HEK293 (cell line): Measurements from ENCODE around the gene NIPAL3.

Source experiments
- CTCF ChIP-seq: fragments of 450-650 bp; formaldehyde crosslinking; IDR thresholded peaks from 2 replicates; pipeline ENCODE4 v1.5.1; 2016; ENCODE audit warnings: missing biosample characterization, missing genetic modification characterization
- GFI1B ChIP-seq: fragments of 450-650 bp; formaldehyde crosslinking; IDR thresholded peaks from 2 replicates; pipeline ENCODE4 v1.5.1; 2016; ENCODE audit warnings: missing biosample characterization, missing genetic modification characterization
- GLI2 ChIP-seq: fragments of 450-650 bp; formaldehyde crosslinking; IDR thresholded peaks from 2 replicates; pipeline ENCODE4; 2017; ENCODE audit warnings: missing biosample characterization, missing genetic modification characterization, low read depth, borderline replicate concordance
- HIC1 ChIP-seq: fragments of 450-650 bp; formaldehyde crosslinking; IDR thresholded peaks from 2 replicates; pipeline ENCODE4 v1.5.1; 2016; ENCODE audit warnings: missing biosample characterization, missing genetic modification characterization
- HOXC10 ChIP-seq: sonication (generic); formaldehyde crosslinking; IDR thresholded peaks from 2 replicates; pipeline ENCODE4 v1.8.1; 2023; ENCODE audit warnings: mild to moderate bottlenecking, missing genetic modification reagents
- KLF8 ChIP-seq: fragments of 450-650 bp; formaldehyde crosslinking; IDR thresholded peaks from 2 replicates; pipeline ENCODE4 v1.5.1; 2016; ENCODE audit warnings: missing biosample characterization, missing genetic modification characterization
- MYNN ChIP-seq: fragments of 450-650 bp; formaldehyde crosslinking; IDR thresholded peaks from 2 replicates; pipeline ENCODE4 v1.5.1; 2016; ENCODE audit warnings: missing biosample characterization, missing genetic modification characterization, borderline replicate concordance
- PRDM2 ChIP-seq: fragments of 450-650 bp; formaldehyde crosslinking; IDR thresholded peaks from 2 replicates; pipeline ENCODE4 v1.5.1; 2016; ENCODE audit warnings: missing biosample characterization, missing genetic modification characterization, borderline replicate concordance
- RBAK ChIP-seq: fragments of 450-650 bp; formaldehyde crosslinking; IDR thresholded peaks from 2 replicates; pipeline ENCODE4 v1.5.1; 2016; ENCODE audit warnings: missing biosample characterization, missing genetic modification characterization
- SALL2 ChIP-seq: fragments of 450-650 bp; formaldehyde crosslinking; IDR thresholded peaks from 2 replicates; pipeline ENCODE4 v1.5.0; 2017; ENCODE audit warnings: missing biosample characterization, mild to moderate bottlenecking, missing genetic modification characterization, borderline replicate concordance
- SCRT1 ChIP-seq: fragments of 450-650 bp; formaldehyde crosslinking; IDR thresholded peaks from 2 replicates; pipeline ENCODE4 v1.5.1; 2016; ENCODE audit warnings: missing biosample characterization, missing genetic modification characterization, borderline replicate concordance
- SP3 ChIP-seq: fragments of 450-650 bp; formaldehyde crosslinking; IDR thresholded peaks from 2 replicates; pipeline ENCODE4 v1.5.1; 2016; ENCODE audit warnings: missing biosample characterization, missing genetic modification characterization
- ZBTB10 ChIP-seq: fragments of 450-650 bp; formaldehyde crosslinking; IDR thresholded peaks from 2 replicates; pipeline ENCODE4 v1.5.1; 2016; ENCODE audit warnings: missing biosample characterization, missing genetic modification characterization
- ZEB2 ChIP-seq: fragments of 450-650 bp; formaldehyde crosslinking; IDR thresholded peaks from 2 replicates; pipeline ENCODE4 v1.5.1; 2016; ENCODE audit warnings: missing biosample characterization, missing genetic modification characterization
- ZFP37 ChIP-seq: fragments of 450-650 bp; formaldehyde crosslinking; IDR thresholded peaks from 2 replicates; pipeline ENCODE4 v1.5.1; 2016; ENCODE audit warnings: missing biosample characterization, missing genetic modification characterization
- ZIC2 ChIP-seq: fragments of 450-650 bp; formaldehyde crosslinking; IDR thresholded peaks from 2 replicates; pipeline ENCODE4 v1.5.1; 2016; ENCODE audit warnings: missing biosample characterization, missing genetic modification characterization
- ZNF16 ChIP-seq: fragments of 450-650 bp; formaldehyde crosslinking; IDR thresholded peaks from 2 replicates; pipeline ENCODE4 v1.5.1; 2016; ENCODE audit warnings: low read depth, missing biosample characterization, missing genetic modification characterization
- ZNF202 ChIP-seq: fragments of 450-650 bp; formaldehyde crosslinking; IDR thresholded peaks from 2 replicates; pipeline ENCODE4 v1.5.1; 2016; ENCODE audit warnings: missing biosample characterization, missing genetic modification characterization, borderline replicate concordance
- ZNF239 ChIP-seq: fragments of 450-650 bp; formaldehyde crosslinking; IDR thresholded peaks from 2 replicates; pipeline ENCODE4 v1.5.1; 2016; ENCODE audit warnings: missing biosample characterization, missing genetic modification characterization
- ZNF366 ChIP-seq: fragments of 450-650 bp; formaldehyde crosslinking; conservative IDR thresholded peaks from 2 replicates; pipeline ENCODE4 v1.5.1; 2016; ENCODE audit warnings: missing biosample characterization, missing genetic modification characterization
- ZNF391 ChIP-seq: fragments of 450-650 bp; formaldehyde crosslinking; IDR thresholded peaks from 2 replicates; pipeline ENCODE4 v1.5.1; 2016; ENCODE audit warnings: low read depth, missing biosample characterization, missing genetic modification characterization, borderline replicate concordance
- ZNF426 ChIP-seq: fragments of 450-650 bp; formaldehyde crosslinking; IDR thresholded peaks from 2 replicates; pipeline ENCODE4 v1.5.1; 2017; ENCODE audit warnings: missing biosample characterization, missing genetic modification characterization, mild to moderate bottlenecking, inconsistent platforms, moderate library complexity
- ZNF433 ChIP-seq: fragments of 450-650 bp; formaldehyde crosslinking; IDR thresholded peaks from 2 replicates; pipeline ENCODE4 v1.5.1; 2016; ENCODE audit warnings: missing biosample characterization, missing genetic modification characterization, low read depth
- ZNF561 ChIP-seq: fragments of 450-650 bp; IDR thresholded peaks from 2 replicates; pipeline ENCODE4 v1.5.1; 2018; ENCODE audit warnings: missing biosample characterization, missing genetic modification characterization, borderline replicate concordance
- ZNF571 ChIP-seq: fragments of 450-650 bp; formaldehyde crosslinking; IDR thresholded peaks from 2 replicates; pipeline ENCODE4 v1.5.0; 2017; ENCODE audit warnings: missing biosample characterization, missing genetic modification characterization
- ZNF776 ChIP-seq: fragments of 450-650 bp; formaldehyde crosslinking; IDR thresholded peaks from 2 replicates; pipeline ENCODE4 v1.5.0; 2017; ENCODE audit warnings: missing biosample characterization, missing genetic modification characterization, borderline replicate concordance
- ZXDB ChIP-seq: fragments of 450-650 bp; formaldehyde crosslinking; IDR thresholded peaks from 2 replicates; pipeline ENCODE4 v1.5.1; 2016; ENCODE audit warnings: missing biosample characterization, missing genetic modification characterization

NIPAL3 gene

GRCh38 chr1:24413350-24414163 is 2.0 kb upstream of the NIPAL3 start, which contains the start of gene STPG1 (continued):
- TF ChIP-seq ZNF776 (tag by site-specific recombination) = no peak
- TF ChIP-seq HIC1 (tag by site-specific recombination) = peak; percentile 32; the same call in 1 of the 2 replicates
- peak; percentile 88 for TF ChIP-seq ZXDB (tag by site-specific recombination)
- no peak; the same call in 1 of the 2 replicates for TF ChIP-seq MYNN (tag by site-specific recombination)
- no peak for TF ChIP-seq ZNF366 (tag by site-specific recombination)
- no peak for TF ChIP-seq ZNF571
- TF ChIP-seq ZFP37 (tag by site-specific recombination) = no peak; the same call in 1 of the 2 replicates
- TF ChIP-seq ZNF391 (tag by site-specific recombination) = no peak
- peak; percentile 22; the same call in 1 of the 2 replicates for TF ChIP-seq ZIC2 (tag by site-specific recombination)
- no peak for TF ChIP-seq ZNF239 (tag by site-specific recombination)
- TF ChIP-seq ZBTB10 (tag by site-specific recombination) = no peak
- no peak; the same call in 1 of the 2 replicates for TF ChIP-seq ZNF561 (tag by site-specific recombination)
- peak; percentile 69 for TF ChIP-seq SP3
- no peak for TF ChIP-seq SCRT1 (tag by site-specific recombination)
- no peak for TF ChIP-seq GFI1B (tag by site-specific recombination)
- no peak for TF ChIP-seq ZNF16 (tag by site-specific recombination)
- TF ChIP-seq RBAK (tag by site-specific recombination) = no peak
- no peak for TF ChIP-seq SALL2
- no peak for TF ChIP-seq GLI2
- peak; percentile 76 for TF ChIP-seq ZEB2 (tag by site-specific recombination)
- no peak for TF ChIP-seq HOXC10 (CRISPR knock-in tag)
- TF ChIP-seq CTCF = 0 out of 2 replicates have a peak, but pooled peaks have one; percentile 18
- TF ChIP-seq PRDM2 (tag by site-specific recombination) = no peak
- peak; percentile 55 for TF ChIP-seq KLF8
- no peak for TF ChIP-seq ZNF426
- no peak for TF ChIP-seq ZNF433 (tag by site-specific recombination)
- no peak for TF ChIP-seq ZNF202
